Embryonic facial prominence (tissue), 1 donor: ENCODE data around the gene TNPO3.

Source experiments
- DNase-seq: peaks from one replicate; pipeline ENCODE4 v3.0.0-alpha.2; 2016; ENCODE audit errors: extremely low spot score

TNPO3 gene

GRCh38 chr7:129054438-129055293 is at the start of gene TNPO3:
TSS of gene TNPO3 (minus strand) at chr7:129055111. CDS start at chr7:129054770, 341 bp downstream.
- DNase-seq, result peak; percentile 92

- DNase-seq, result no peak
Observed at GRCh38 chr7:129103561-129104324, 48.8 kb upstream of the TNPO3 start.

- no peak for DNase-seq
Observed at GRCh38 chr7:129101746-129102145, 46.8 kb upstream of the TNPO3 start.

GRCh38 chr7:129100827-129101166 is 45.9 kb upstream of the TNPO3 start:
- DNase-seq, result no peak

GRCh38 chr7:129098409-129099084 is 43.6 kb upstream of the TNPO3 start:
- no peak for DNase-seq

- DNase-seq, result no peak
Observed at GRCh38 chr7:129095258-129095657, 40.3 kb upstream of the TNPO3 start.

GRCh38 chr7:129094501-129094900 is 39.6 kb upstream of the TNPO3 start:
- no peak for DNase-seq

- DNase-seq, result no peak
Observed at GRCh38 chr7:129093867-129094456, 39.1 kb upstream of the TNPO3 start.

GRCh38 chr7:129091484-129092002 is 36.6 kb upstream of the TNPO3 start:
- DNase-seq, result peak; percentile 23

GRCh38 chr7:129090300-129090907 is 35.5 kb upstream of the TNPO3 start:
- DNase-seq, result no peak

GRCh38 chr7:129089521-129090212 is 34.8 kb upstream of the TNPO3 start:
- DNase-seq, result no peak

- DNase-seq, result no peak
Observed at GRCh38 chr7:129084801-129085551, 30.1 kb upstream of the TNPO3 start.

GRCh38 chr7:129083525-129083924 is 28.6 kb upstream of the TNPO3 start:
- DNase-seq, result no peak

- DNase-seq, result no peak
Observed at GRCh38 chr7:129078455-129078854, 23.5 kb upstream of the TNPO3 start.

GRCh38 chr7:129076886-129077285 is 22.0 kb upstream of the TNPO3 start:
- no peak for DNase-seq

GRCh38 chr7:129074994-129075393 is 20.1 kb upstream of the TNPO3 start:
- no peak for DNase-seq

GRCh38 chr7:129074361-129074871 is 19.5 kb upstream of the TNPO3 start:
- DNase-seq, result no peak

- no peak for DNase-seq
Observed at GRCh38 chr7:129073738-129074137, 18.8 kb upstream of the TNPO3 start.

GRCh38 chr7:129073204-129073603 is 18.3 kb upstream of the TNPO3 start:
- DNase-seq, result no peak

GRCh38 chr7:129072479-129073011 is 17.6 kb upstream of the TNPO3 start:
- DNase-seq, result no peak
